Natural killer cell treated with Interleukin-12 subunit alpha and Interleukin-12 subunit beta and Interleukin-15 and Interleukin-18, amount 100 ng/mL, for 72 hours (primary cell): ENCODE measurements around the gene TLR7. TPM values are rescaled to one million over a fixed set of nuclear protein-coding genes. Genes with fewer than 3 reads are reported as not detected.

Source experiments
- ATAC-seq, 2 donors: fragments of 150-1000 bp; cut with Tn5 transposase in 1 of 2; sonication (Bioruptor Pico), chemical (Tn5 transposase) in 1 of 2; 2 replicates each; pipeline ENCODE4 v1.10.0; 2021
- DNase-seq: peaks from one replicate; pipeline ENCODE4 v3.0.0; 2022; ENCODE audit warnings: low spot score
- H3K27ac Mint-ChIP-seq, 2 donors: 1 replicate in 1 of 2; 2 replicates in 1 of 2; pipeline ENCODE4 v1.8.0; 2022; ENCODE audit warnings: mixed read lengths in 2 of 2, mild to moderate bottlenecking in 1 of 2, moderate library complexity in 1 of 2
- H3K27me3 Mint-ChIP-seq, 2 donors: 1 replicate in 1 of 2; 2 replicates in 1 of 2; pipeline ENCODE4 v1.8.0; 2022; ENCODE audit warnings: mixed read lengths in 2 of 2
- H3K36me3 Mint-ChIP-seq: one replicate; pipeline ENCODE4 v1.8.0; 2022; ENCODE audit warnings: mixed read lengths
- H3K4me1 Mint-ChIP-seq, 2 donors: 1 replicate in 1 of 2; 2 replicates in 1 of 2; pipeline ENCODE4 v1.8.0; 2022; ENCODE audit warnings: low read depth in 2 of 2, mixed read lengths in 2 of 2, mild to moderate bottlenecking in 1 of 2
- H3K4me3 Mint-ChIP-seq: one replicate; pipeline ENCODE4 v1.8.0; 2022; ENCODE audit warnings: mixed read lengths
- H3K9me3 Mint-ChIP-seq: 2 replicates; pipeline ENCODE4 v1.8.0; 2022; ENCODE audit warnings: mixed read lengths
- total RNA-seq, 2 donors: library from RNA; stranded (reverse); gene quantifications; one replicate each; pipeline ENCODE4 v1.2.3, GENCODE V29; 2022

TLR7 gene
- total RNA-seq, 2 donors from 2014 or later = 0.31 TPM; not detected in 1

DNA sequence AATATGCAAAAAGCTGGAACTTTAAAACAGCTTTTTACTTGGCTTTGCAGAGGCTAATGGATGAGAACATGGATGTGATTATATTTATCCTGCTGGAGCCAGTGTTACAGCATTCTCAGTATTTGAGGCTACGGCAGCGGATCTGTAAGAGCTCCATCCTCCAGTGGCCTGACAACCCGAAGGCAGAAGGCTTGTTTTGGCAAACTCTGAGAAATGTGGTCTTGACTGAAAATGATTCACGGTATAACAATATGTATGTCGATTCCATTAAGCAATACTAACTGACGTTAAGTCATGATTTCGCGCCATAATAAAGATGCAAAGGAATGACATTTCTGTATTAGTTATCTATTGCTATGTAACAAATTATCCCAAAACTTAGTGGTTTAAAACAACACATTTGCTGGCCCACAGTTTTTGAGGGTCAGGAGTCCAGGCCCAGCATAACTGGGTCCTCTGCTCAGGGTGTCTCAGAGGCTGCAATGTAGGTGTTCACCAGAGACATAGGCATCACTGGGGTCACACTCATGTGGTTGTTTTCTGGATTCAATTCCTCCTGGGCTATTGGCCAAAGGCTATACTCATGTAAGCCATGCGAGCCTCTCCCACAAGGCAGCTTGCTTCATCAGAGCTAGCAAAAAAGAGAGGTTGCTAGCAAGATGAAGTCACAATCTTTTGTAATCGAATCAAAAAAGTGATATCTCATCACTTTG lies 55.2 kb downstream of the TLR7 start:
- no peak overlapping the region for H3K27ac Mint-ChIP-seq
- DNase-seq = no peak
- H3K36me3 Mint-ChIP-seq = no peaks in the 10 kb centered on the region
- no peak for ATAC-seq
- H3K9me3 Mint-ChIP-seq = no peaks in the 10 kb centered on the region
- H3K4me3 Mint-ChIP-seq = no peak overlapping the region
- H3K27me3 Mint-ChIP-seq = peaks cover 0 to 38% of the 10 kb centered on the region in 2 donors
- peaks cover 0 to 10% of the 10 kb centered on the region in 2 donors for H3K4me1 Mint-ChIP-seq

DNA sequence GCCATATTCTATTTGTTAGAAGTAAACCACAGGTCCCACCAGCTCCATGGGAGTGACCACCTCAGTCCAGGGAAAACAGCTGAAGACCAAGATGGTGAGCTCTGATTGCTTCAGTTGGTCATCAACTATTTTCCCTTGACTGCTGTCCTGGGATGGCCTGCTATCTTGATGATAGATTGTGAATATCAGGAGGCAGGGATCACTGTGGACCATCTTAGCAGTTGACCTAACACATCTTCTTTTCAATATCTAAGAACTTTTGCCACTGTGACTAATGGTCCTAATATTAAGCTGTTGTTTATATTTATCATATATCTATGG lies 55.7 kb downstream of the TLR7 start:
- Mint-ChIP-seq H3K27ac (no peak overlapping the region), H3K4me3 (no peak overlapping the region), H3K9me3 (no peaks in the 10 kb centered on the region), H3K4me1 (peaks cover 0 to 10% of the 10 kb centered on the region in 2 donors), H3K27me3 (peaks cover 0 to 38% of the 10 kb centered on the region in 2 donors), H3K36me3 (no peaks in the 10 kb centered on the region)
- ATAC-seq (no peak), DNase-seq (no peak)

DNA sequence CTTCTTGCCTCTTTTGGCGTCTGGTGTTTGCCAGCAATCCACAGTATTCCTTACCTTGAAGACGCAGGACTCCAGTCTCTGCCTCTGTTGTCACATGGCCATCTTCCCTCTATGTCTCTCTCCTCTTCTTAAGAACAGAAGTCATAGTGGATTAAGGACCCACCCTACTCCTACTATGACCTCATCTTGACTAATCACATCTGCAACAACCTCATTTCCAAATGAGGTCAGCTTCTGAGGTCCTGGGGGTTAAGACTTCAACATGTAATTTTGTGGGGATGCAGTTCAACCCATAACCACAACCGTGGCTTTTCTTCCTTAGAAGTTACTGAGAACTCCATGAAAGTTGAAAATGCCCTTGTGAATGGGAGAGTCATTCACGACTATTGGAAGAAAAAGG lies 62.8 kb downstream of the TLR7 start:
- ATAC-seq (no peak), DNase-seq (no peak)
- Mint-ChIP-seq H3K4me1 (peaks cover 0 to 4% of the 10 kb centered on the region in 2 donors), H3K27ac (no peak overlapping the region), H3K9me3 (no peaks in the 10 kb centered on the region), H3K36me3 (no peaks in the 10 kb centered on the region), H3K27me3 (peaks cover 0 to 43% of the 10 kb centered on the region in 2 donors), H3K4me3 (no peak overlapping the region)

DNA sequence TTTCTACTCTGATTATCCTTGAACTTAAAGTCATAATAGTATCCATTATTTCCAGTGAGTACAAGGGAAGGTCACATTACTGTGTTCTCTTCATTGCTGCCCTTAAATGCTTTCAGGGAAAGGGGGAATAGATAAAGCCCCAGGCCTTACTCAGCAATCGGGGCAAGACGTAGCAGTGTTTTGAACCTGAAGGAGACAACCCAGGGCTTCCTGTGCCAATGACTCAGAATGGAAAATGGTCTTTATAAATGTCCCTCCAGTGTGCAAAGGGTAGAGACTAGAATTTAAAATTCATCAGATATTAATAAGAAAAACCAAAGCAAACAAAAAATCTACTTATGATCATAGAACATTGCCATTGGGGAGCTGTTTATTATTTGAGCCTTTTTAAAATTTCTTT lies 63.3 kb downstream of the TLR7 start:
- H3K36me3 Mint-ChIP-seq = no peaks in the 10 kb centered on the region
- no peak for ATAC-seq
- no peaks in the 10 kb centered on the region for H3K9me3 Mint-ChIP-seq
- peaks cover 0 to 43% of the 10 kb centered on the region in 2 donors for H3K27me3 Mint-ChIP-seq
- H3K27ac Mint-ChIP-seq = no peak overlapping the region
- DNase-seq = no peak
- no peak overlapping the region for H3K4me3 Mint-ChIP-seq
- peaks cover 0 to 4% of the 10 kb centered on the region in 2 donors for H3K4me1 Mint-ChIP-seq

DNA sequence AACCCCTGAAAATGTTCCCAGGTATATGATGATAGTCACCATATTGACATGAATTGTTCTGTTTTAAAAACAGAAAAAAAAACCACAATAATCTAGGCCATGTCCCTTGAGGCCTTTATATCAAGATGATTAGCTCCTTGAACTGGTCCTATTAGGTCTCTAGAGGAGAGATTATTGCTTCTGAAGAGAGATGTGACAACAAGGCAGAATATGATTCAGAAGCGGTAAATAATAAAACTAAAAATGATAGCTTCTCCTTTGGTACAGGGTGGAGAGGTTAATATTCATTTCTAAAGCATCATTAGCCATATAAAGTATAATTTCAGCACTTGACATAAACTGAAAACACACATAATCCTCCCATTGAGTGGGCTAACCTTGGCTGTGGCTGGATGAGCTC lies 65.4 kb downstream of the TLR7 start:
- Mint-ChIP-seq H3K4me3 (no peak overlapping the region), H3K27me3 (peaks cover 0 to 36% of the 10 kb centered on the region in 2 donors), H3K27ac (no peak overlapping the region), H3K9me3 (no peaks in the 10 kb centered on the region), H3K4me1 (peaks cover 0 to 4% of the 10 kb centered on the region in 2 donors), H3K36me3 (no peaks in the 10 kb centered on the region)
- DNase-seq (no peak), ATAC-seq (no peak)

DNA sequence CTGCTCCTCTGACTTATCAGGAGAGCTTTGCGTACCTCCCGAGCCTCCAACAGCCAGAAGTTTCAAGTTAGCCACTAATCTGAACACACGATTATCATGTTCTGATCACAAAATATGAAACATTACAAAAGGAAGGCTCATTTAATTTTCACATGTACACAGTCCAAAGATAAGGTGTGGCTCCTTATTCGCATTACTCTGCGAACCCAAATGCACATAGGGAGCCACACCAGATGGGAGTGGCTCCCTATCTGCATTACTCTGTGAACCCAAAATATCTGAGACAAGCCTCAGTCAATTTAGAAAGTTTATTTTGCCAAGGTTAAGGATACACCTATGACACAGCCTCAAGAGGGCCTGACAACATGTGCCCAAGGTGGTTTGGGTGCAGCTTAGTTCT lies 68.0 kb downstream of the TLR7 start:
- no peak for DNase-seq
- no peaks in the 10 kb centered on the region for H3K36me3 Mint-ChIP-seq
- H3K27me3 Mint-ChIP-seq = peaks cover 0 to 30% of the 10 kb centered on the region in 2 donors
- H3K4me1 Mint-ChIP-seq = peaks cover 0 to under 1% of the 10 kb centered on the region in 2 donors
- no peak for ATAC-seq
- H3K9me3 Mint-ChIP-seq = no peaks in the 10 kb centered on the region
- no peak overlapping the region for H3K27ac Mint-ChIP-seq
- H3K4me3 Mint-ChIP-seq = no peak overlapping the region

DNA sequence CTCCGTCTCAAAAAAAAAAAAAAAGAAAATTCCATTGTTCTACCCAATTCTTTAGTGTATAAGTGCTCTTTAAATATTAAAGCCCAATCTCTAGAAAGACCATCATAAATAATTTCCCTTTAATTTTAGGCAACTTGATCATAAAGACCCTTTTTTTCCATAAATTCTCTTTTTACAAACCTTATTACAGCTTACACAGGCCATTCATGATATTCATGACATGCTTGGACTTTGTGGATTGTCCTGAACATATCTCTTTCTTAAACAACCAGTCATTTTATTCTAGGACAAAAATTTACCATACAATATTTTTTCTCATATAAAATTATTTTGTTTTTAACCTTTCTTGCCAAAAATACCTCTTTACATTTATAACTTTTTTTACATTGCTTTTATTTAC lies 70.1 kb downstream of the TLR7 start:
- Mint-ChIP-seq H3K4me1 (peaks cover 0 to 2% of the 10 kb centered on the region in 2 donors), H3K36me3 (no peaks in the 10 kb centered on the region)

More for the DNA sequence above, 70.1 kb downstream of the TLR7 start:
- Mint-ChIP-seq H3K9me3 (no peaks in the 10 kb centered on the region), H3K27me3 (peaks cover 0 to 35% of the 10 kb centered on the region in 2 donors), H3K27ac (no peak overlapping the region), H3K4me3 (no peak overlapping the region)
- DNase-seq (no peak), ATAC-seq (no peak)

Other genes with a start within 250 kb of the TLR7 start
- gene PRPS2, start 75.7 kb upstream of the TLR7 start, total RNA-seq = 10 to 100 TPM; 52.3 to 70.2 TPM
- not detected for gene TLR8, start 39.5 kb downstream of the TLR7 start, total RNA-seq
- 1,000 to 10,000 TPM; 2,674 to 5,601 TPM for gene TMSB4X, start 108.0 kb downstream of the TLR7 start, total RNA-seq
- not detected for gene FAM9C, start 177.5 kb downstream of the TLR7 start, total RNA-seq